Fibroblast of mammary gland (primary cell): Measurements from ENCODE around the gene SIGLEC7.
"Not testable (repeated sequence)": the region's sequence is repeated elsewhere in the genome, so short reads cannot be mapped to it uniquely, and the experiment has no call there.

Experiments
- DNase-seq: peaks from one replicate; pipeline ENCODE4 v3.0.0-alpha.2; 2010; ENCODE audit warnings: low read depth
- H3K4me3 ChIP-seq: 2 replicates; pipeline ENCODE4 v1.5.1; 2011; ENCODE audit warnings: low read depth, mild to moderate bottlenecking, low read length, moderate library complexity; ENCODE audit not compliant: control insufficient read depth
- TF ChIP-seq, protein P1 (sequence below): conservative IDR thresholded peaks from 2 replicates; pipeline ENCODE4 v1.5.1; 2011; ENCODE audit warnings: low read depth, low read length, inconsistent platforms; ENCODE audit not compliant: control insufficient read depth, insufficient read depth

Gene SIGLEC7

DNA sequence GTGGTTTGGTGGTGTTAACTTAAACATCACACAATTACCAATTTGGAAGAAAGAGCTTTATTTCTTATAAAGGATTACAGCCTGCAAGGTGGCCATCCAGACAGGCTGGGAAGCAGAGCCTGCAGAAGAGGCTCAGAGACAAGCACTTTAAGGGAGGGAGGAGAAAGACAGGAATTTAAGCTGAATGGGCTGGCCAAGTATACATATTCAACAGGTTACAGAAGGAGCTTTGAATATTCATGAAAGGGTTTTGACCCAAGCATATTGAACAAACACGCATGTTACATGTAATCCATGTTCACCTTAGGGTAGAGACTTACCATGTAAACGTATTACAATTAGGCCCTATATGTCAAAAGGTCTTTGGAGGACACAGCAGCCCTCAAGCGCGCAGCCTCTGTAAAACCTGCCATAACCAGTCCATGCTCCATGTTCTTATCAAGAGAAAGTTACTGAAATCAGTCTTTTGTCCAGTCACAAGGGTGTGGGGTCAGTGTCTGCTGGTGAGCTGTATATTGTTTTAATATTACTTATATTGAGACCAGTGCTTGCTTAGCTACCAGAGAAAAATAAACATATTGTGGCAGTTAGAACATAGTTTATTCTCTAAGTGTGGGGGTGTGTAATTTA is 19.9 kb downstream of the SIGLEC7 start:
- no peak for DNase-seq
- H3K4me3 ChIP-seq = no peak overlapping the region

DNA sequence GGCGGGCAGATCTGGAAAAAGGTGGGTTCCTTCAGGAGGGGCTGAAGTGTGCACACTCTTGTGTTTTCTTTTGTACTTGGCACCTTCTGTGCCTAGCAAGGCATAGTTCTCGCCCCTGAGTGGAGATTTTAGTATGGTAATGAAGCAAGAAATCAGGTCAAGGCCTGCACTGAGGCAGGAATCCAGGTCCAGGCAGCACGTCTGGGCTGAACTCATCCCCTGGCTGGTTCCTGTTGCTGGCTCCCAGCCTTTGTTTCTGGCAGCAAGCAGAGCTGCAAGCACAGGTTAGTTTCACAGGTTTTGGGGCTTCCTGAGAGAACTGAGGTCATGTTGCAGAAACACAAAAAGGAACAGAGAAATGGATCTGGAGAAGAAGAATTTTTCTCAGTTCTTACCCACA is 21.2 kb downstream of the SIGLEC7 start:
- H3K4me3 ChIP-seq = no peak overlapping the region
- TF ChIP-seq, protein P1, sequence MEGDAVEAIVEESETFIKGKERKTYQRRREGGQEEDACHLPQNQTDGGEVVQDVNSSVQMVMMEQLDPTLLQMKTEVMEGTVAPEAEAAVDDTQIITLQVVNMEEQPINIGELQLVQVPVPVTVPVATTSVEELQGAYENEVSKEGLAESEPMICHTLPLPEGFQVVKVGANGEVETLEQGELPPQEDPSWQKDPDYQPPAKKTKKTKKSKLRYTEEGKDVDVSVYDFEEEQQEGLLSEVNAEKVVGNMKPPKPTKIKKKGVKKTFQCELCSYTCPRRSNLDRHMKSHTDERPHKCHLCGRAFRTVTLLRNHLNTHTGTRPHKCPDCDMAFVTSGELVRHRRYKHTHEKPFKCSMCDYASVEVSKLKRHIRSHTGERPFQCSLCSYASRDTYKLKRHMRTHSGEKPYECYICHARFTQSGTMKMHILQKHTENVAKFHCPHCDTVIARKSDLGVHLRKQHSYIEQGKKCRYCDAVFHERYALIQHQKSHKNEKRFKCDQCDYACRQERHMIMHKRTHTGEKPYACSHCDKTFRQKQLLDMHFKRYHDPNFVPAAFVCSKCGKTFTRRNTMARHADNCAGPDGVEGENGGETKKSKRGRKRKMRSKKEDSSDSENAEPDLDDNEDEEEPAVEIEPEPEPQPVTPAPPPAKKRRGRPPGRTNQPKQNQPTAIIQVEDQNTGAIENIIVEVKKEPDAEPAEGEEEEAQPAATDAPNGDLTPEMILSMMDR = no peak
- no peak for DNase-seq

More for the DNA sequence above, 19.9 kb downstream of the SIGLEC7 start:
- TF ChIP-seq, protein P1 = no peak

DNA sequence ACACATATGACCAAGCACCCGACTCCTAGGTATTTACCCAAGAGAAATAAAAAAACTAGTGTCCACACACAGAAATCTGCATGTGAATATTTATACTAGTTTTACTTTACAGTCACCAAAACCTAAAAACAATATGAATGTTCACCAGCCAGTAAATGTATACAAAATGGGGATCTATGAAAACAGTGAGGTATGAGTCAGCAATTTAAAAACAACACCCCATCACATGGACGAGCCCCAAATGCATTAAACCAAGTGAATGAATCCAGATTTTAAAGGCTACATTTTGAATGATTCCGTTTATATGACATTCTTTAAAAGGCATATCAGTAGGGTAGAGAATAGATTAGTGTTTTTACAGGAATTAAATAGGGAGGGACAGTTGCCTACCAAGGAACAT is 22.1 kb downstream of the SIGLEC7 start:
- no peak for DNase-seq
- TF ChIP-seq, protein P1 = no peak
- H3K4me3 ChIP-seq = no peak overlapping the region

- TF ChIP-seq, protein P1 = no peak
- no peak overlapping the region for H3K4me3 ChIP-seq
- no peak for DNase-seq
Measured at GRCh38 chr19:51166846-51167490, 24.9 kb downstream of the SIGLEC7 start.

DNA sequence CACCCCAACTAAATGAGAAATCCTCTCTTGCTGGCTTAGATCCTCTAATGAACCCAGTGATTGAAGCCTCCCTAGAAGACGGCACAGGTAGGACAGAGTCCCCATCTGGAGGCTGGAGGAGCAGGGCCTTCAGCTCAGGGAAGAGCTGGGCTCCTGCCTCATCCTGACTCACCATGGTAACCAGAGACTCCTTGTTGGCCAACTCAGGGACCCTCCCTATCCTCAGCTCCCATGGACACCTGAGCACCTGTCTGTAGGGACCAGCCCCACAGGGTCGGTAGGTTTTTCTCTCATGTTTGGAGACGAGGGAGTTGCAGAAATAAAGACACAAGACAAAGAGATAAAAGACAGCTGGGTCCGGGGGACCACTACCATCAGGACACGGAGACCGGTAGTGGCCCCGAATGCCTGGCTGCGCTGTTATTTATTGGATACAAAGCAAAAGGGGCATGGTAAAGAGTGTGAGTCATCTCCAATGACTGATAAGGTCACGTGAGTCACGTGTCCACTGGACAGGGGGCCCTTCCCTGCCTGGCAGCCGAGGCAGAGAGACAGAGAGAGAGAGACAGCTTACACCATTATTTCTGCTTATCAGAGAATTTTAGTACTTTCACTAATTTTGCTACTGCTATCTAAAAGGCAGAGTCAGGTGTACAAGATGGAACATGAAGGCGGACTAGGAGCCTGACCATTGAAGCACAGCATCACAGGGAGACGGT is 26.6 kb downstream of the SIGLEC7 start:
- DNase-seq = peak; percentile 1
- TF ChIP-seq, protein P1 = no peak
- no peak overlapping the region for H3K4me3 ChIP-seq

- TF ChIP-seq, protein P1 = peak; percentile 64
- not testable (repeated sequence) for H3K4me3 ChIP-seq
- peak; percentile 68 for DNase-seq
Measured at GRCh38 chr19:51169283-51169918, 27.3 kb downstream of the SIGLEC7 start.
